SU-DHL-6 (cell line): Measurements from ENCODE around the gene TMEM134.

Experiments
- H2AFZ ChIP-seq: fragments of 200-600 bp; sonication (generic); 2 replicates; pipeline ENCODE4 v1.6.1; 2014; ENCODE audit warnings: low read depth, mild to moderate bottlenecking, moderate library complexity, mixed read lengths, antibody characterized with exemption, low read length; ENCODE audit not compliant: severe bottlenecking
- H3F3A ChIP-seq: fragments of 200-600 bp; shearing (Covaris generic); 2 replicates; pipeline ENCODE4 v1.6.0; 2016; ENCODE audit warnings: antibody characterized with exemption, mild to moderate bottlenecking; ENCODE audit not compliant: insufficient read depth
- H3K27ac ChIP-seq: fragments of 200-600 bp; sonication (generic); 2 replicates; pipeline ENCODE4 v1.5.1; 2016; ENCODE audit warnings: low read depth, mild to moderate bottlenecking, low read length, moderate library complexity, mixed read lengths
- H3K27me3 ChIP-seq: fragments of 200-600 bp; sonication (generic), shearing (Covaris generic); 2 replicates; pipeline ENCODE4 v1.6.0; 2014; ENCODE audit warnings: mild to moderate bottlenecking, low read length
- H3K36me3 ChIP-seq: fragments of 200-600 bp; sonication (generic); 2 replicates; pipeline ENCODE4 v1.6.1; 2014; ENCODE audit warnings: mild to moderate bottlenecking, low read length, mixed read lengths
- H3K4me2 ChIP-seq: fragments of 300-600, 200-600 bp; shearing (Covaris generic), sonication (generic); 2 replicates; pipeline ENCODE4 v1.6.0; 2014; ENCODE audit warnings: low read length, low read depth, mild to moderate bottlenecking; ENCODE audit not compliant: poor library complexity, severe bottlenecking
- H3K4me3 ChIP-seq: fragments of 200-600 bp; sonication (generic); 2 replicates; pipeline ENCODE4 v1.5.1; 2014; ENCODE audit warnings: antibody characterized with exemption, low read length, mild to moderate bottlenecking, mixed read lengths; ENCODE audit not compliant: insufficient read depth, poor library complexity, severe bottlenecking
- H3K79me2 ChIP-seq: fragments of 200-600 bp; sonication (generic); 2 replicates; pipeline ENCODE4 v1.6.1; 2014; ENCODE audit warnings: mild to moderate bottlenecking, low read length, moderate library complexity; ENCODE audit not compliant: insufficient read depth
- H3K9ac ChIP-seq: fragments of 200-600 bp; sonication (generic); 2 replicates; pipeline ENCODE4 v1.7.0; 2014; ENCODE audit warnings: mild to moderate bottlenecking, low read length
- H3K9me2 ChIP-seq: fragments of 200-600 bp; sonication (generic); replicated peaks from 2 replicates; pipeline ENCODE4 v1.6.1; 2014; ENCODE audit warnings: low read length; ENCODE audit not compliant: insufficient read depth
- H3K9me3 ChIP-seq: fragments of 200-600 bp; sonication (generic); 2 replicates; pipeline ENCODE4 v1.6.1; 2014; ENCODE audit warnings: low read length, mixed read lengths; ENCODE audit not compliant: insufficient read depth
- H4K20me1 ChIP-seq: fragments of 200-600 bp; sonication (generic); 2 replicates; pipeline ENCODE4 v1.6.1; 2014; ENCODE audit warnings: low read depth, mild to moderate bottlenecking, antibody characterized with exemption, low read length, moderate library complexity, mixed read lengths
- CTCF ChIP-seq: fragments of 200-600 bp; sonication (generic); IDR thresholded peaks from one replicate; pipeline ENCODE4 v1.5.1; 2017; ENCODE audit warnings: antibody characterized with exemption, mild to moderate bottlenecking, low read length, moderate library complexity; ENCODE audit not compliant: insufficient read depth, poor library complexity, severe bottlenecking
- EZH2phosphoT487 ChIP-seq: fragments of 200-600 bp; sonication (generic), shearing (Covaris generic); conservative IDR thresholded peaks from 2 replicates; pipeline ENCODE4 v1.6.1; 2018; ENCODE audit warnings: mild to moderate bottlenecking, antibody characterized with exemption, low read length, moderate library complexity, mixed read lengths

The TMEM134 gene

GRCh38 chr11:67507864-67508485 lies 38.9 kb upstream of the TMEM134 start, which contains the start of gene CDK2AP2:
Gene CDK2AP2 (minus strand): TSS chr11:67508162. CDS start chr11:67508082, 80 bp downstream.
- Histone ChIP-seq H2AFZ (peak within 1 kb of the TSS; percentile 71), H3K4me2 (peak within 1 kb of the TSS; percentile 89), H3K79me2 (peaks cover 24% of the 10 kb centered on the region; the same call in 1 of the 2 replicates), H3K27ac (peak within 1 kb of the TSS; percentile 87), H3K9me3 (no peaks in the 10 kb centered on the region), H3K9ac (peak within 1 kb of the TSS; percentile 98), H3K9me2 (no peaks in the 10 kb centered on the region), H3K4me3 (peak within 1 kb of the TSS; percentile 71), H3K36me3 (no peaks in the 10 kb centered on the region), H3F3A (peaks cover 13% of the 10 kb centered on the region), H3K27me3 (no peaks in the 10 kb centered on the region), H4K20me1 (no peaks in the 10 kb centered on the region; the same call in 1 of the 2 replicates)
- TF ChIP-seq CTCF (no peak), EZH2phosphoT487 (no peak)

GRCh38 chr11:67507242-67507863 lies 38.3 kb upstream of the TMEM134 start:
- Histone ChIP-seq H3K4me2 (peak overlapping the region; percentile 76), H3K4me3 (peak overlapping the region; percentile 71), H3K36me3 (no peaks in the 10 kb centered on the region), H3K27ac (peak overlapping the region; percentile 87), H3K79me2 (peaks cover 24% of the 10 kb centered on the region), H3K9me3 (no peaks in the 10 kb centered on the region), H3K9me2 (no peaks in the 10 kb centered on the region), H4K20me1 (no peaks in the 10 kb centered on the region; the same call in 1 of the 2 replicates), H2AFZ (no peak overlapping the region), H3F3A (peaks cover 13% of the 10 kb centered on the region), H3K9ac (peak overlapping the region; percentile 98), H3K27me3 (no peaks in the 10 kb centered on the region)
- no peak for TF ChIP-seq CTCF
- no peak for TF ChIP-seq EZH2phosphoT487

- H3K36me3 ChIP-seq = no peaks in the 10 kb centered on the region
- no peak overlapping the region for H2AFZ ChIP-seq
- H3K27me3 ChIP-seq = no peaks in the 10 kb centered on the region
- H3K27ac ChIP-seq = peak overlapping the region; percentile 87
- no peaks in the 10 kb centered on the region for H3K9me3 ChIP-seq
- H3K4me2 ChIP-seq = peak overlapping the region; percentile 76
- no peaks in the 10 kb centered on the region for H3K9me2 ChIP-seq
- H3F3A ChIP-seq = peaks cover 13% of the 10 kb centered on the region
- H3K4me3 ChIP-seq = peak overlapping the region; percentile 71
- TF ChIP-seq CTCF (no peak), EZH2phosphoT487 (no peak)
- H4K20me1 ChIP-seq = no peaks in the 10 kb centered on the region; the same call in 1 of the 2 replicates
- peaks cover 24% of the 10 kb centered on the region for H3K79me2 ChIP-seq
- H3K9ac ChIP-seq = peak overlapping the region; percentile 98
Observed at GRCh38 chr11:67506426-67507051, 37.5 kb upstream of the TMEM134 start.
